ENCODE results near the gene KRT20. TPM values are rescaled to one million over a fixed set of nuclear protein-coding genes. Genes with fewer than 3 reads are reported as not detected.
"Not testable (repeated sequence)": the region's sequence is repeated elsewhere in the genome, so short reads cannot be mapped to it uniquely, and the experiment has no call there.

The KRT20 gene
- total RNA-seq, 2 experiments from 2014 or later, result not detected

DNA sequence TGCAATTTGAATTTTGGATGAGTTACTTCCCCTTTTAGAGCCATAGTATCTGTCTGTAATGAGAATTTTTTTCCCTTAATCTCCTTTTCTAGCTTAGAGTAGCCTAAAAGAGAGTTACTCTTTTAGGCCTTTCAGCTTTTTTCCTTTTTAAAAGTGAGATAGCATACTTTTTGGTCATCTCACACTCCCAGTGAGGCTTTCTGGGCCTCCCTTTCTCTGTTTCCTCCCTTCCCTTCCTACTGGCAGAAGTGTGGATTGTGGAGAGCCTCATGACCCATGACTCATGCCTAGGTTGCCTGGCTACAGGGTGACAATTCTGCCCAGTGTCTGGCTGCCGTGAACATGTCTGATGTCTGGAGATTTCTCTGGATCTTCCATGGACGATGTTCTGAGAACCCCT lies 37.2 kb upstream of the KRT20 start:
- peaks cover 4% of the 10 kb centered on the region for H3K4me1 Mint-ChIP-seq (ENCODE audit: low read depth)
- DNase-seq (no peak), ATAC-seq (no peak)
- intact Hi-C loops (cut with micrococcal nuclease), result no loop called here
- H3K36me3 Mint-ChIP-seq (ENCODE audit: low read depth), result no peaks in the 10 kb centered on the region
- CTCF ChIA-PET, result interaction anchor here (1.4 kb wide), 1 partner anchor 626 kb away, joined by 4 read pairs; no protein-coding TSS in a partner anchor
- POLR2A ChIA-PET, result no interaction called here
- TF ChIP-seq, protein P1, sequence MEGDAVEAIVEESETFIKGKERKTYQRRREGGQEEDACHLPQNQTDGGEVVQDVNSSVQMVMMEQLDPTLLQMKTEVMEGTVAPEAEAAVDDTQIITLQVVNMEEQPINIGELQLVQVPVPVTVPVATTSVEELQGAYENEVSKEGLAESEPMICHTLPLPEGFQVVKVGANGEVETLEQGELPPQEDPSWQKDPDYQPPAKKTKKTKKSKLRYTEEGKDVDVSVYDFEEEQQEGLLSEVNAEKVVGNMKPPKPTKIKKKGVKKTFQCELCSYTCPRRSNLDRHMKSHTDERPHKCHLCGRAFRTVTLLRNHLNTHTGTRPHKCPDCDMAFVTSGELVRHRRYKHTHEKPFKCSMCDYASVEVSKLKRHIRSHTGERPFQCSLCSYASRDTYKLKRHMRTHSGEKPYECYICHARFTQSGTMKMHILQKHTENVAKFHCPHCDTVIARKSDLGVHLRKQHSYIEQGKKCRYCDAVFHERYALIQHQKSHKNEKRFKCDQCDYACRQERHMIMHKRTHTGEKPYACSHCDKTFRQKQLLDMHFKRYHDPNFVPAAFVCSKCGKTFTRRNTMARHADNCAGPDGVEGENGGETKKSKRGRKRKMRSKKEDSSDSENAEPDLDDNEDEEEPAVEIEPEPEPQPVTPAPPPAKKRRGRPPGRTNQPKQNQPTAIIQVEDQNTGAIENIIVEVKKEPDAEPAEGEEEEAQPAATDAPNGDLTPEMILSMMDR (IDR thresholded peaks at IDR 0.05), result no peak
- H3K9me3 Mint-ChIP-seq, result no peaks in the 10 kb centered on the region
- H3K27ac Mint-ChIP-seq, result no peak overlapping the region
- H3K4me3 Mint-ChIP-seq, result no peak overlapping the region
- peaks cover 10% of the 10 kb centered on the region for H3K27me3 Mint-ChIP-seq

DNA sequence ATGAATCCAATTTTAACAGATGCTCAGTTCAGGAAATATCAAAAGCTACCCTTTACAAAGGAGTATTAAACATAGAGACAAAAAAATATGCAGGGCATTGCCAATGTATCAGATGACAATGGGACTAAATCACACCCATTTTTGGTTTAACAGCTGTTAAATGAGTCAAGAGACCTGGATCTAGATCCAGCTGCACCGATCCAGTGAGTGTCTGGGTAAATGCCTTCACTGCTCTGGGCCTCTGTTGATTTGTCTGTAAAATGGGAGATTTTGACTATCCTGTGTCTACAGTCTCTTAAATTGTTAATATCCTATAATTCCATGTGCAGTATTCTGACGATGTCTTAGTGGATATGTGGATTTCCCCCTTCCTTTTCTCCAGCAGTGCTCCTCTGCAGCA lies 36.0 kb upstream of the KRT20 start:
- no peak overlapping the region for H3K27ac Mint-ChIP-seq
- H3K9me3 Mint-ChIP-seq, result no peaks in the 10 kb centered on the region
- TF ChIP-seq, protein P1 (IDR thresholded peaks at IDR 0.05), result no peak
- peaks cover 5% of the 10 kb centered on the region for H3K27me3 Mint-ChIP-seq
- H3K36me3 Mint-ChIP-seq (ENCODE audit: low read depth), result no peaks in the 10 kb centered on the region
- ChIA-PET POLR2A (no interaction called here), CTCF (no interaction called here)
- no peak for DNase-seq
- ATAC-seq, result no peak
- intact Hi-C loops (cut with micrococcal nuclease), result no loop called here
- no peak overlapping the region for H3K4me3 Mint-ChIP-seq
- peaks cover 4% of the 10 kb centered on the region for H3K4me1 Mint-ChIP-seq (ENCODE audit: low read depth)

DNA sequence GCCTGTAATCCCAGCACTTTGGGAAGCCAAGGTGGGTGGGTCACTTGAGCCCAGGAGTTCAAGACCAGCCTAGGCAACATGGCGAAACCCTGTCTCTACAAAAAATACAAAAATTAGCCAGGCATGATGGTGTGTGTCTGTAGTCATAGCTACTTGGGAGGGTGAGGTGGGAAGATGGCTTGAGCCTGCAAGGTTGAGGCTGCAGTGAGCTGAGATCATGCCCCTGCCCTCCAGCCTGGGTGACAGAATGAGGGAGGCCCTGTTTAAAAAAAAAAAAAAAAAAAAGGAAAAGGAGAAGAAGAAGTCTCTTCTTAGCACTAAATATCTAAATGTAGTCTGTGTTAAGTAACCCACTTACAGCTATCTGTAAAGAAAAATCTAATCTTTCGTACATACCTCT lies 32.1 kb upstream of the KRT20 start:
- ATAC-seq; H3K4me1 Mint-ChIP-seq (ENCODE audit: low read depth); H3K4me3 Mint-ChIP-seq; DNase-seq; H3K27ac Mint-ChIP-seq; intact Hi-C loops (cut with micrococcal nuclease); H3K9me3 Mint-ChIP-seq; H3K36me3 Mint-ChIP-seq (ENCODE audit: low read depth); H3K27me3 Mint-ChIP-seq: not testable (repeated sequence)
- CTCF ChIA-PET, result interaction anchor here (1.3 to 1.8 kb wide), 3 partner anchors 10 to 405 kb away, joined by 3 to 7 read pairs (median 4); no protein-coding TSS in a partner anchor
- POLR2A ChIA-PET, result interaction anchor here (0.6 kb wide), 1 partner anchor 336 kb away, joined by 3 read pairs; no protein-coding TSS in a partner anchor

DNA sequence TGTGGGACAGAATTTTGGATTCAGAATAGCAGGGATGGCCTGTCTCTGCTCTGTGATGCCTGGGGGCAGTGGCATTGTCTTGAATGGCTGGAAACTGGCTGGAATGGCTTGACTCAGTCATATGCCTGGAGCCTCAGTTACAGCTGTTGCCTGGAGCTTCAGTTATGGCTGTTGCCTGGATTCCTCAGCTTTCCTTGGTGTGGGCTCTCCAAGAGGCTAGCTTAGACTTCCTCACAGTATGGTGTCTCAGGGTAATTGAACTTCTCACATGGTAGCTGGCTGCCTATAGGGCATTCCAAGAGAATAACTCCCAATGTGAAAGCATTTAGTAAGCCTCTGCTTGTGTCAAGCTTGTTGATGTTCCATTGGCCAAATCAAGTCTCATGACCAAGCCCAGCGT lies 31.3 kb upstream of the KRT20 start:
- POLR2A ChIA-PET, result interaction anchor here (0.7 kb wide), 1 partner anchor 84 kb away, joined by 5 read pairs; no protein-coding TSS in a partner anchor
- Mint-ChIP-seq H3K4me3 (no peak overlapping the region), H3K27me3 (no peaks in the 10 kb centered on the region), H3K27ac (no peak overlapping the region), H3K36me3 (ENCODE audit: low read depth) (no peaks in the 10 kb centered on the region), H3K4me1 (ENCODE audit: low read depth) (peaks cover 3% of the 10 kb centered on the region), H3K9me3 (no peaks in the 10 kb centered on the region)
- DNase-seq (no peak), ATAC-seq (no peak)
- CTCF ChIA-PET, result interaction anchor here (1.3 to 1.8 kb wide), 5 partner anchors 8 to 750 kb away, joined by 3 to 7 read pairs (median 5); no protein-coding TSS in a partner anchor
- intact Hi-C loops (cut with micrococcal nuclease), result no loop called here
- TF ChIP-seq, protein P1 (IDR thresholded peaks at IDR 0.05), result no peak

DNA sequence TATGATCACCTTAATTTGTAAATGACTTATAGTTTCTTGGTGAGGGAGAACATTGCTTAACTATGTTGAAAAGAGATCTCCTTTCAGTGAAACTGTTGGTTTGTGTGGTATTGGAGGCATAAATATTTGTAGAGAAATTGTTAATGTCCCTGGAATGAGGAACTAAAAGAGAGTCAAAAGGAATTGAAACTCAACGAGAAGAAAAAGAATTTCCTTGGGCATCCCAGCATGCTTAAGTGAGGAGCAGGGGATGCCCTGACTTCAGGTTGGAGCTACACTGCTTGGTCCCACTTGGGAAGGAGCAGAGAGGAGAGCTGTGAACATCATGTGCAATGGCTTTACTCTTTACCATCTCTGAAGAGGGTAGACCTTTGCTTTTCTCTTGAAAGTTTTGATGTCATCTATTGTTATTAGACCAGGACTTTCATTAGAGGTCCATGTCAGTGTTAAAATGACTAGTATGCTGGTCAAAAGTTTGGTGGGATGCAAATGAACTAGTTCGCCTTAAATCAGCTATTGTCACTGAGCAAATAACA lies 30.7 kb upstream of the KRT20 start:
- H3K27ac Mint-ChIP-seq, result no peak overlapping the region
- H3K36me3 Mint-ChIP-seq (ENCODE audit: low read depth), result no peaks in the 10 kb centered on the region
- ATAC-seq, result no peak
- TF ChIP-seq, protein P1 (IDR thresholded peaks at IDR 0.05), result no peak
- POLR2A ChIA-PET, result no interaction called here
- H3K9me3 Mint-ChIP-seq, result no peaks in the 10 kb centered on the region
- no peaks in the 10 kb centered on the region for H3K4me1 Mint-ChIP-seq (ENCODE audit: low read depth)
- CTCF ChIA-PET, result interaction anchor here (1.3 to 1.8 kb wide), 5 partner anchors 9 to 750 kb away, joined by 3 to 7 read pairs (median 5); no protein-coding TSS in a partner anchor
- no peaks in the 10 kb centered on the region for H3K27me3 Mint-ChIP-seq
- no peak for DNase-seq
- no peak overlapping the region for H3K4me3 Mint-ChIP-seq
- intact Hi-C loops (cut with micrococcal nuclease), result no loop called here

Data from activated CD8-positive, alpha-beta T cell treated with anti-CD3 and anti-CD28 coated beads for 36 hours (primary cell).